ENCODE results near the gene SYPL1. TPM values are rescaled to one million over a fixed set of nuclear protein-coding genes. Genes with fewer than 3 reads are reported as not detected.

SYPL1 gene
- total RNA-seq, 1 experiment from 2014 or later = 39.2 TPM

GRCh38 chr7:106110238-106110560 is 1.9 kb downstream of the SYPL1 start:
- H3K14ac ChIP-seq (ENCODE audit: insufficient read depth, low read length) = no peak overlapping the region
- H3K27ac Mint-ChIP-seq = no peak overlapping the region

More at GRCh38 chr7:106110238-106110560, 1.9 kb downstream of the SYPL1 start:
- Histone ChIP-seq H2BK12ac (ENCODE audit: insufficient read length, low read depth, low read length) (no peak overlapping the region), H3K9ac (ENCODE audit: extremely low read depth, insufficient read length, low read length) (no peak overlapping the region), H3K4me1 (ENCODE audit: insufficient read depth, low read length) (peaks cover 10% of the 10 kb centered on the region), H2BK20ac (ENCODE audit: low read depth, low read length, poor library complexity, severe bottlenecking) (no peak overlapping the region), H2AFZ (ENCODE audit: low read length) (no peak overlapping the region), H4K5ac (ENCODE audit: insufficient read length, low read depth, low read length) (no peak overlapping the region), H2BK120ac (ENCODE audit: low read depth, low read length, poor library complexity, severe bottlenecking) (no peak overlapping the region), H3K23ac (ENCODE audit: insufficient read length, low read depth, low read length) (no peak overlapping the region), H3K4me2 (ENCODE audit: insufficient read depth, insufficient read length, low read length) (peak overlapping the region; percentile 4), H3K4ac (ENCODE audit: low read depth, low read length) (no peak overlapping the region), H2BK15ac (ENCODE audit: low read depth, low read length) (no peak overlapping the region), H4K91ac (ENCODE audit: insufficient read length, low read depth, low read length) (no peak overlapping the region), H3K18ac (ENCODE audit: insufficient read length, low read depth, low read length) (no peak overlapping the region), H3K9me3 (ENCODE audit: control insufficient read depth, low read depth, low read length) (no peaks in the 10 kb centered on the region), H3K27ac (ENCODE audit: insufficient read length, low read depth, low read length) (no peak overlapping the region), H3K79me2 (ENCODE audit: insufficient read depth, low read length) (peaks cover 2% of the 10 kb centered on the region), H2BK5ac (ENCODE audit: insufficient read length, low read length) (no peak overlapping the region), H4K8ac (replicated peaks; ENCODE audit: insufficient read length, low read depth, low read length) (no peak overlapping the region), H3T11ph (ENCODE audit: low read length) (no peak overlapping the region), H3K27me3 (ENCODE audit: insufficient read depth, low read length) (no peaks in the 10 kb centered on the region), H3K23me2 (ENCODE audit: insufficient read length, low read depth, low read length, poor library complexity, severe bottlenecking) (peaks cover 4% of the 10 kb centered on the region), H4K20me1 (ENCODE audit: control insufficient read depth, insufficient read depth, insufficient read length) (no peaks in the 10 kb centered on the region), H2AK5ac (ENCODE audit: insufficient read length, low read length) (no peak overlapping the region), H3K79me1 (ENCODE audit: insufficient read depth, low read depth, low read length, poor library complexity, severe bottlenecking) (no peaks in the 10 kb centered on the region), H3K56ac (ENCODE audit: insufficient read length, low read depth, low read length) (no peak overlapping the region)
- DNase-seq = no peak
- peaks cover 37 to 45% of the 10 kb centered on the region in 2 experiments for H3K4me1 Mint-ChIP-seq
- TF ChIP-seq CTCF (conservative IDR thresholded peaks at IDR 0.05) = no peak
- H3K9me3 Mint-ChIP-seq = no peaks in the 10 kb centered on the region
- peaks cover 5% of the 10 kb centered on the region for H3K27me3 Mint-ChIP-seq (ENCODE audit: low read depth)
- H3K36me3 Mint-ChIP-seq (ENCODE audit: insufficient read depth in 1 of 3, low read depth in 3 of 3) = no peaks in the 10 kb centered on the region; a peak in 2 of 7 replicates
- peak overlapping the region; percentile 33 to 57; a peak in 4 of 5 replicates for H3K4me3 Mint-ChIP-seq

Measured in H9 (cell line).